Measurements from ENCODE around the gene GNAS-AS1.

GRCh38 chr20:58892141-58892931 lies 41.6 kb upstream of the GNAS-AS1 start:
- no peak for TF ChIP-seq POLR2A (IDR thresholded peaks at IDR 0.05)
- TF ChIP-seq CTCF (IDR thresholded peaks at IDR 0.05): no peak
- TF ChIP-seq POLR2AphosphoS5 (IDR thresholded peaks at IDR 0.05): no peak
